Islet of Langerhans (tissue), 1 donor: ENCODE data around the gene RERE.
A peak's percentile ranks its signal among the peaks of the same experiment; 100 is the strongest.

ENCODE experiments used
- FAIRE-seq: peaks from one replicate; lab custom pipeline; 2011; peaks lifted over from hg19 to GRCh38; lab: Jason Lieb, UNC

The RERE gene

GRCh38 chr1:8443558-8444194, 373.8 kb downstream of the RERE start:
- FAIRE-seq = no peak

- FAIRE-seq = no peak
Measured at GRCh38 chr1:8441426-8441825, 376.0 kb downstream of the RERE start.

- FAIRE-seq = peak; percentile 62
Measured at GRCh38 chr1:8439015-8439702, 378.3 kb downstream of the RERE start.

GRCh38 chr1:8438489-8438888, 379.0 kb downstream of the RERE start:
- FAIRE-seq = no peak

GRCh38 chr1:8437347-8437746, 380.1 kb downstream of the RERE start:
- FAIRE-seq = no peak

- no peak for FAIRE-seq
Measured at GRCh38 chr1:8435569-8436071, 381.8 kb downstream of the RERE start.

- FAIRE-seq = no peak
Measured at GRCh38 chr1:8434101-8434500, 383.3 kb downstream of the RERE start.

GRCh38 chr1:8431784-8432183, 385.7 kb downstream of the RERE start:
- FAIRE-seq = no peak

GRCh38 chr1:8431019-8431418, 386.4 kb downstream of the RERE start:
- no peak for FAIRE-seq

- no peak for FAIRE-seq
Measured at GRCh38 chr1:8430476-8430875, 387.0 kb downstream of the RERE start.

GRCh38 chr1:8429549-8430110, 387.8 kb downstream of the RERE start:
- FAIRE-seq = no peak

- FAIRE-seq = no peak
Measured at GRCh38 chr1:8428441-8428840, 389.0 kb downstream of the RERE start.

GRCh38 chr1:8427986-8428385, 389.5 kb downstream of the RERE start:
- no peak for FAIRE-seq

- FAIRE-seq = no peak
Measured at GRCh38 chr1:8427493-8427892, 389.9 kb downstream of the RERE start.

GRCh38 chr1:8426996-8427395, 390.4 kb downstream of the RERE start:
- FAIRE-seq = no peak

GRCh38 chr1:8425781-8426161, 391.7 kb downstream of the RERE start:
- FAIRE-seq = no peak

GRCh38 chr1:8425150-8425780, 392.2 kb downstream of the RERE start:
- no peak for FAIRE-seq

- no peak for FAIRE-seq
Measured at GRCh38 chr1:8424539-8425116, 392.8 kb downstream of the RERE start.

- FAIRE-seq = no peak
Measured at GRCh38 chr1:8423692-8424538, 393.5 kb downstream of the RERE start.

- no peak for FAIRE-seq
Measured at GRCh38 chr1:8423269-8423691, 394.2 kb downstream of the RERE start.

- no peak for FAIRE-seq
Measured at GRCh38 chr1:8422510-8423268, 394.8 kb downstream of the RERE start.
